T-helper 17 cell (primary cell): ENCODE data around the gene DPAGT1. TPM values are rescaled to one million over a fixed set of nuclear protein-coding genes. Genes with fewer than 3 reads are reported as not detected.

Source experiments
- ATAC-seq: fragments of 150-1000 bp; cut with Tn5 transposase; 2 replicates; pipeline ENCODE4 v1.10.0; 2021; ENCODE audit warnings: mild to moderate bottlenecking, moderate library complexity
- DNase-seq, 3 donors: peaks; one replicate each; pipeline versions ENCODE4 v3.0.0 to v3.0.0-alpha.2; 2020 to 2021
- H3K9me3 ChIP-seq: one replicate; pipeline ENCODE4 v1.7.0; 2013; ENCODE audit warnings: low read length, mild to moderate bottlenecking; ENCODE audit not compliant: control insufficient read depth, poor library complexity, severe bottlenecking
- H3K27ac Mint-ChIP-seq: one replicate; pipeline ENCODE4 v1.8.0; 2022; ENCODE audit warnings: mild to moderate bottlenecking, moderate library complexity, mixed read lengths
- H3K27me3 Mint-ChIP-seq: one replicate; pipeline ENCODE4 v1.8.0; 2022; ENCODE audit warnings: mixed read lengths
- H3K36me3 Mint-ChIP-seq: one replicate; pipeline ENCODE4 v1.8.0; 2022; ENCODE audit warnings: low read depth, mixed read lengths
- H3K4me1 Mint-ChIP-seq: one replicate; pipeline ENCODE4 v1.8.0; 2022; ENCODE audit warnings: mild to moderate bottlenecking, mixed read lengths
- H3K4me3 Mint-ChIP-seq: one replicate; pipeline ENCODE4 v1.8.0; 2022; ENCODE audit warnings: mild to moderate bottlenecking, moderate library complexity, mixed read lengths
- total RNA-seq, 4 donors: library from RNA in 2 of 4; stranded (reverse) in 2 of 4; gene quantifications; one replicate each; pipeline ENCODE4 v1.2.3 and lab custom pipeline; 2022 to 2026

Gene DPAGT1
- total RNA-seq, 2 donors from 2014 or later: 18.9 to 20.5 TPM

- H3K9me3 ChIP-seq: no peaks in the 10 kb centered on the region
- peaks cover 34% of the 10 kb centered on the region for H3K4me1 Mint-ChIP-seq
- DNase-seq: no peak
- H3K27me3 Mint-ChIP-seq: no peaks in the 10 kb centered on the region
- peak overlapping the region; percentile 99 for H3K4me3 Mint-ChIP-seq
- peak overlapping the region; percentile 98 for H3K27ac Mint-ChIP-seq
- no peaks in the 10 kb centered on the region for H3K36me3 Mint-ChIP-seq
- peak; percentile 0 for ATAC-seq
Observed at GRCh38 chr11:119121811-119122124, 20.1 kb upstream of the DPAGT1 start.

- H3K9me3 ChIP-seq: no peaks in the 10 kb centered on the region
- peak within 1 kb of the TSS; percentile 99 for H3K4me3 Mint-ChIP-seq
- H3K4me1 Mint-ChIP-seq: peaks cover 33% of the 10 kb centered on the region
- H3K27me3 Mint-ChIP-seq: no peaks in the 10 kb centered on the region
- ATAC-seq: peak; percentile 99
- H3K27ac Mint-ChIP-seq: peak within 1 kb of the TSS; percentile 98
- DNase-seq: peak; percentile 97 to 100 (median 99)
- no peaks in the 10 kb centered on the region for H3K36me3 Mint-ChIP-seq
Observed at GRCh38 chr11:119121008-119121810, 19.6 kb upstream of the DPAGT1 start, which contains the start of gene HINFP. Gene HINFP, plus strand, starts transcription at chr11:119121580. Its CDS starts 5,365 bp downstream, at chr11:119126945.

GRCh38 chr11:119120639-119121007 is 19.0 kb upstream of the DPAGT1 start:
- H3K4me1 Mint-ChIP-seq: peaks cover 36% of the 10 kb centered on the region
- ATAC-seq: no peak
- no peaks in the 10 kb centered on the region for H3K36me3 Mint-ChIP-seq
- H3K27ac Mint-ChIP-seq: peak overlapping the region; percentile 98
- no peaks in the 10 kb centered on the region for H3K9me3 ChIP-seq
- peak overlapping the region; percentile 99 for H3K4me3 Mint-ChIP-seq
- DNase-seq: no peak
- H3K27me3 Mint-ChIP-seq: no peaks in the 10 kb centered on the region

GRCh38 chr11:119118946-119119345 is 17.3 kb upstream of the DPAGT1 start:
- H3K9me3 ChIP-seq: no peaks in the 10 kb centered on the region
- peaks cover 42% of the 10 kb centered on the region for H3K4me1 Mint-ChIP-seq
- ATAC-seq (no peak), DNase-seq (no peak)
- H3K27me3 Mint-ChIP-seq: no peaks in the 10 kb centered on the region
- no peak overlapping the region for H3K4me3 Mint-ChIP-seq
- H3K27ac Mint-ChIP-seq: no peak overlapping the region
- peaks cover 3% of the 10 kb centered on the region for H3K36me3 Mint-ChIP-seq

- H3K4me1 Mint-ChIP-seq: peaks cover 41% of the 10 kb centered on the region
- H3K27ac Mint-ChIP-seq: no peak overlapping the region
- ATAC-seq (no peak), DNase-seq (no peak)
- no peaks in the 10 kb centered on the region for H3K27me3 Mint-ChIP-seq
- no peak overlapping the region for H3K4me3 Mint-ChIP-seq
- H3K9me3 ChIP-seq: no peaks in the 10 kb centered on the region
- H3K36me3 Mint-ChIP-seq: peaks cover 3% of the 10 kb centered on the region
Observed at GRCh38 chr11:119118227-119118626, 16.6 kb upstream of the DPAGT1 start.

GRCh38 chr11:119117004-119117706 is 15.5 kb upstream of the DPAGT1 start:
- peaks cover 7% of the 10 kb centered on the region for H3K36me3 Mint-ChIP-seq
- H3K27ac Mint-ChIP-seq: peak overlapping the region; percentile 93
- H3K9me3 ChIP-seq: no peaks in the 10 kb centered on the region
- no peaks in the 10 kb centered on the region for H3K27me3 Mint-ChIP-seq
- peaks cover 32% of the 10 kb centered on the region for H3K4me1 Mint-ChIP-seq
- ATAC-seq (no peak), DNase-seq (no peak)
- peak overlapping the region; percentile 87 for H3K4me3 Mint-ChIP-seq

- peak overlapping the region; percentile 87 for H3K4me3 Mint-ChIP-seq
- no peak for DNase-seq
- H3K9me3 ChIP-seq: no peaks in the 10 kb centered on the region
- peaks cover 30% of the 10 kb centered on the region for H3K4me1 Mint-ChIP-seq
- no peak for ATAC-seq
- peak overlapping the region; percentile 93 for H3K27ac Mint-ChIP-seq
- no peaks in the 10 kb centered on the region for H3K27me3 Mint-ChIP-seq
- H3K36me3 Mint-ChIP-seq: peaks cover 10% of the 10 kb centered on the region
Observed at GRCh38 chr11:119116601-119117000, 14.9 kb upstream of the DPAGT1 start.

- ATAC-seq (no peak), DNase-seq (no peak)
- no peaks in the 10 kb centered on the region for H3K9me3 ChIP-seq
- peaks cover 28% of the 10 kb centered on the region for H3K4me1 Mint-ChIP-seq
- peak overlapping the region; percentile 93 for H3K27ac Mint-ChIP-seq
- no peaks in the 10 kb centered on the region for H3K27me3 Mint-ChIP-seq
- H3K36me3 Mint-ChIP-seq: peaks cover 13% of the 10 kb centered on the region
- H3K4me3 Mint-ChIP-seq: peak overlapping the region; percentile 87
Observed at GRCh38 chr11:119116235-119116594, 14.6 kb upstream of the DPAGT1 start.

GRCh38 chr11:119115484-119116234 is 14.0 kb upstream of the DPAGT1 start:
- Mint-ChIP-seq H3K4me1 (peaks cover 24% of the 10 kb centered on the region), H3K36me3 (peaks cover 13% of the 10 kb centered on the region), H3K4me3 (peak overlapping the region; percentile 87), H3K27ac (peak overlapping the region; percentile 93), H3K27me3 (no peaks in the 10 kb centered on the region)
- no peaks in the 10 kb centered on the region for H3K9me3 ChIP-seq
- ATAC-seq (peak; percentile 87), DNase-seq (no peak)

- H3K9me3 ChIP-seq: no peaks in the 10 kb centered on the region
- H3K36me3 Mint-ChIP-seq: peaks cover 13% of the 10 kb centered on the region
- peaks cover 25% of the 10 kb centered on the region for H3K4me1 Mint-ChIP-seq
- no peaks in the 10 kb centered on the region for H3K27me3 Mint-ChIP-seq
- DNase-seq (no peak), ATAC-seq (no peak)
- H3K4me3 Mint-ChIP-seq: no peak overlapping the region
- no peak overlapping the region for H3K27ac Mint-ChIP-seq
Observed at GRCh38 chr11:119114351-119114750, 12.7 kb upstream of the DPAGT1 start.

- Mint-ChIP-seq H3K36me3 (peaks cover 13% of the 10 kb centered on the region), H3K4me3 (peak overlapping the region; percentile 22), H3K4me1 (peaks cover 31% of the 10 kb centered on the region), H3K27me3 (no peaks in the 10 kb centered on the region), H3K27ac (no peak overlapping the region)
- no peak for ATAC-seq
- DNase-seq: no peak
- no peaks in the 10 kb centered on the region for H3K9me3 ChIP-seq
Observed at GRCh38 chr11:119113716-119114115, 12.1 kb upstream of the DPAGT1 start.

- H3K4me1 Mint-ChIP-seq: peaks cover 37% of the 10 kb centered on the region
- no peak overlapping the region for H3K4me3 Mint-ChIP-seq
- no peaks in the 10 kb centered on the region for H3K9me3 ChIP-seq
- peak overlapping the region; percentile 94 for H3K27ac Mint-ChIP-seq
- ATAC-seq (no peak), DNase-seq (no peak)
- peaks cover 13% of the 10 kb centered on the region for H3K36me3 Mint-ChIP-seq
- H3K27me3 Mint-ChIP-seq: no peaks in the 10 kb centered on the region
Observed at GRCh38 chr11:119112314-119113020, 10.8 kb upstream of the DPAGT1 start.
